ENCODE data around the gene STEAP3. TPM values are rescaled to one million over a fixed set of nuclear protein-coding genes. Genes with fewer than 3 reads are reported as not detected.

Gene STEAP3
- total RNA-seq, 1 experiment from 2014 or later: 15.4 TPM

DNA sequence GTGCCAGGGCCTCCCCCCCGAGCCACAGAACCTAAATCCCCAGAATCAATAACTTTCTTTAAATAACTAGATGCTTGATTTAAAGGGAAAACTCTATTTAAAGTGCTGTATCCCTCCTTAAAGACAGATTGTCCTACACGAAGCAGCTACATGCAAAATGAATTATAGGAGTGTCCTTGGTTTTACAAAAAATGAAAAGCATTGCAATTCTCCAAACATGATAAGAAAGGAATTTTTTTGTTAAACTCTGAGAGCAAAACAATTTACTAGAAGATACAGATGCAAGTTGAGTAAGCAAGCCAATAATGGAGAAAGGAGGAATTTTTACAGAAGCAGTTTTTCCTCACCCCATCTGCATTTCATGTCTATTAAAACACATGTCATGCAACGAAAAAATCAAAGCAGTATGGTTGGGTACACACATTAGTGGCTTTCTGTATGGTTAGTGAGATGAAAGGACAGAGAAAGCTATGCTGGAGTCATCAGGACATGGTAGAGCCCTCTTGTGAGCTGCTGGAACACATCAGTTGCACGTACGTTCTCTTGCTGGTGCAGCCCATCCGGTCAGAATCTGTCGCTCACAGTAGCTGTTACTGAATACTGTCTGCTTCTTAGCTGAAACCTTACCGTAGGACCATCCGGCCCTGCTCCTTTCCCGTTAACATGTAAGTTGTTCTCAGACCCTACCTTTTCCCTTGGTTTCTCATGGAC lies 25.9 kb upstream of the STEAP3 start:
- no peak overlapping the region for H2BK12ac ChIP-seq (ENCODE audit: insufficient read length, low read depth, low read length)
- no peaks in the 10 kb centered on the region for H3K9me3 ChIP-seq (ENCODE audit: control insufficient read depth, low read depth, low read length)
- no peak overlapping the region for H2BK15ac ChIP-seq (ENCODE audit: low read depth, low read length)
- H3K56ac ChIP-seq (ENCODE audit: insufficient read length, low read depth, low read length): no peak overlapping the region
- H3K9ac ChIP-seq (ENCODE audit: extremely low read depth, insufficient read length, low read length): no peak overlapping the region
- H2BK20ac ChIP-seq (ENCODE audit: low read depth, low read length, poor library complexity, severe bottlenecking): no peak overlapping the region
- Mint-ChIP-seq H3K4me3 (no peak overlapping the region), H3K27me3 (ENCODE audit: low read depth) (peaks cover 29% of the 10 kb centered on the region), H3K36me3 (ENCODE audit: insufficient read depth in 1 of 3, low read depth in 3 of 3) (no peaks in the 10 kb centered on the region; a peak in 1 of 7 replicates), H3K9me3 (peaks cover 2 to 3% of the 10 kb centered on the region in 2 experiments; a peak in 2 of 5 replicates), H3K4me1 (peaks cover 43 to 46% of the 10 kb centered on the region in 2 experiments), H3K27ac (no peak overlapping the region)
- H3K23ac ChIP-seq (ENCODE audit: insufficient read length, low read depth, low read length): no peak overlapping the region
- no CpG with 5 or more reads among the region's 10 CpGs for WGBS (ENCODE audit: extremely low coverage, insufficient read length, low lambda C conversion rate)
- H3K4me1 ChIP-seq (ENCODE audit: insufficient read depth, low read length): peaks cover 6% of the 10 kb centered on the region; the same call in 1 of the 2 replicates
- H4K20me1 ChIP-seq (ENCODE audit: control insufficient read depth, insufficient read depth, insufficient read length): no peaks in the 10 kb centered on the region
- H2BK5ac ChIP-seq (ENCODE audit: insufficient read length, low read length): no peak overlapping the region
- no peaks in the 10 kb centered on the region for H3K79me1 ChIP-seq (ENCODE audit: insufficient read depth, low read depth, low read length, poor library complexity, severe bottlenecking)
- H3K79me2 ChIP-seq (ENCODE audit: insufficient read depth, low read length): no peaks in the 10 kb centered on the region
- TF ChIP-seq, protein P1, sequence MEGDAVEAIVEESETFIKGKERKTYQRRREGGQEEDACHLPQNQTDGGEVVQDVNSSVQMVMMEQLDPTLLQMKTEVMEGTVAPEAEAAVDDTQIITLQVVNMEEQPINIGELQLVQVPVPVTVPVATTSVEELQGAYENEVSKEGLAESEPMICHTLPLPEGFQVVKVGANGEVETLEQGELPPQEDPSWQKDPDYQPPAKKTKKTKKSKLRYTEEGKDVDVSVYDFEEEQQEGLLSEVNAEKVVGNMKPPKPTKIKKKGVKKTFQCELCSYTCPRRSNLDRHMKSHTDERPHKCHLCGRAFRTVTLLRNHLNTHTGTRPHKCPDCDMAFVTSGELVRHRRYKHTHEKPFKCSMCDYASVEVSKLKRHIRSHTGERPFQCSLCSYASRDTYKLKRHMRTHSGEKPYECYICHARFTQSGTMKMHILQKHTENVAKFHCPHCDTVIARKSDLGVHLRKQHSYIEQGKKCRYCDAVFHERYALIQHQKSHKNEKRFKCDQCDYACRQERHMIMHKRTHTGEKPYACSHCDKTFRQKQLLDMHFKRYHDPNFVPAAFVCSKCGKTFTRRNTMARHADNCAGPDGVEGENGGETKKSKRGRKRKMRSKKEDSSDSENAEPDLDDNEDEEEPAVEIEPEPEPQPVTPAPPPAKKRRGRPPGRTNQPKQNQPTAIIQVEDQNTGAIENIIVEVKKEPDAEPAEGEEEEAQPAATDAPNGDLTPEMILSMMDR (conservative IDR thresholded peaks at IDR 0.05): no peak
- no peaks in the 10 kb centered on the region for H3K27me3 ChIP-seq (ENCODE audit: insufficient read depth, low read length)
- no peak overlapping the region for H3T11ph ChIP-seq (ENCODE audit: low read length)
- H3K14ac ChIP-seq (ENCODE audit: insufficient read depth, low read length): no peak overlapping the region
- H3K27ac ChIP-seq (ENCODE audit: insufficient read length, low read depth, low read length): no peak overlapping the region
- H4K5ac ChIP-seq (ENCODE audit: insufficient read length, low read depth, low read length): no peak overlapping the region
- peaks cover 3% of the 10 kb centered on the region for H3K23me2 ChIP-seq (ENCODE audit: insufficient read length, low read depth, low read length, poor library complexity, severe bottlenecking)
- no peak overlapping the region for H3K4ac ChIP-seq (ENCODE audit: low read depth, low read length)
- H4K8ac ChIP-seq (replicated peaks; ENCODE audit: insufficient read length, low read depth, low read length): no peak overlapping the region
- no peak for DNase-seq
- no peak overlapping the region for H2AK5ac ChIP-seq (ENCODE audit: insufficient read length, low read length)
- no peak overlapping the region for H4K91ac ChIP-seq (ENCODE audit: insufficient read length, low read depth, low read length)
- no peak overlapping the region for H2BK120ac ChIP-seq (ENCODE audit: low read depth, low read length, poor library complexity, severe bottlenecking)
- no peak overlapping the region for H3K18ac ChIP-seq (ENCODE audit: insufficient read length, low read depth, low read length)
- H2AFZ ChIP-seq (ENCODE audit: low read length): no peak overlapping the region
- no peak overlapping the region for H3K4me2 ChIP-seq (ENCODE audit: insufficient read depth, insufficient read length, low read length)
